Endothelial cell of umbilical vein (primary cell): ENCODE results near the gene RAB3IP. TPM values are rescaled to one million over a fixed set of nuclear protein-coding genes. Genes with fewer than 3 reads are reported as not detected.

Experiments
- BruUV-seq: library from RNA; stranded (reverse); fragments of 400-500 nt; replicated peaks from 2 replicates; lab custom pipeline; 2021; lab: Mats Ljungman, UMichigan
- CTCF ChIA-PET: fragments of 300-600, 350-600 bp; sonication (Branson Sonifier 250); formaldehyde crosslinking; loops from one replicate; lab custom pipeline; 2021; ENCODE audit warnings: antibody characterized with exemption, inconsistent platforms; lab: Charles Lee
- POLR2A ChIA-PET: fragments of 300-600, 350-600 bp; sonication (Branson Sonifier 250); formaldehyde crosslinking; loops from one replicate; lab custom pipeline; 2021; ENCODE audit warnings: antibody characterized with exemption, inconsistent platforms; lab: Charles Lee
- DNase-seq: peaks from one replicate; pipeline ENCODE4 v3.0.0-alpha.2; 2011; ENCODE audit warnings: low read depth, low spot score
- FAIRE-seq: peaks from 2 replicates; lab custom pipeline; 2011; peaks lifted over from hg19 to GRCh38; lab: Jason Lieb, UNC
- H2AFZ ChIP-seq: 2 replicates; pipeline ENCODE4 v1.6.0; 2012; ENCODE audit warnings: low read depth, low read length, control low read depth, inconsistent platforms
- H3K27ac ChIP-seq: 2 replicates; pipeline ENCODE4 v1.5.1; 2011; ENCODE audit warnings: low read depth, mild to moderate bottlenecking, control low read depth, low read length, moderate library complexity; ENCODE audit not compliant: insufficient read depth
- H3K27me3 ChIP-seq, 2 experiments: 2 replicates each; pipeline versions ENCODE4 v1.6.0 to v1.6.1; 2011; ENCODE audit warnings: low read length in 2 of 2, mixed read lengths in 1 of 2; ENCODE audit not compliant: control insufficient read depth in 2 of 2, insufficient read depth in 2 of 2
- H3K36me3 ChIP-seq, 2 experiments: 2 replicates in 1 of 2; 3 replicates in 1 of 2; pipeline ENCODE4 v1.5.1; 2011; ENCODE audit warnings: low read length in 2 of 2, mild to moderate bottlenecking in 1 of 2, moderate library complexity in 1 of 2; ENCODE audit not compliant: control insufficient read depth in 2 of 2, insufficient read depth in 2 of 2; ENCODE audit errors: extremely low read depth in 1 of 2
- H3K4me1 ChIP-seq: 3 replicates; pipeline ENCODE4 v1.5.1; 2011; ENCODE audit warnings: mild to moderate bottlenecking, low read length; ENCODE audit not compliant: control insufficient read depth, insufficient read depth; ENCODE audit errors: extremely low read depth
- H3K4me2 ChIP-seq: 2 replicates; pipeline ENCODE4 v1.6.1; 2011; ENCODE audit warnings: low read length, control low read depth, mixed read lengths; ENCODE audit not compliant: insufficient read depth
- H3K4me3 ChIP-seq, 3 experiments: fragments of 200-600 bp in 1 of 3; sonication (generic), shearing (Covaris generic) in 1 of 3; replicated peaks in 1 of 3; 2 replicates each; pipeline ENCODE4 v1.5.1; 2011 to 2016; ENCODE audit warnings: control low read depth in 3 of 3, low read length in 3 of 3, mild to moderate bottlenecking in 2 of 3, inconsistent platforms in 1 of 3, low read depth in 1 of 3, moderate library complexity in 1 of 3; ENCODE audit not compliant: insufficient read depth in 1 of 3
- H3K79me2 ChIP-seq: 2 replicates; pipeline ENCODE4 v1.6.0; 2012; ENCODE audit warnings: low read length, inconsistent platforms; ENCODE audit not compliant: control insufficient read depth, insufficient read depth
- H3K9ac ChIP-seq: replicated peaks from 2 replicates; pipeline ENCODE3; 2011; ENCODE audit warnings: low read length, control low read depth; ENCODE audit not compliant: insufficient read depth; ENCODE audit errors: extremely low read depth
- H3K9me1 ChIP-seq: replicated peaks from 3 replicates; pipeline ENCODE4 v1.6.0; 2011; ENCODE audit warnings: mild to moderate bottlenecking, low read length; ENCODE audit not compliant: control insufficient read depth, insufficient read depth; ENCODE audit errors: extremely low read depth
- H3K9me3 ChIP-seq: replicated peaks from 2 replicates; pipeline ENCODE4 v1.5.1; 2012; ENCODE audit warnings: low read length, inconsistent platforms; ENCODE audit not compliant: control insufficient read depth, insufficient read depth
- H4K20me1 ChIP-seq: replicated peaks from 2 replicates; pipeline ENCODE3; 2011; ENCODE audit warnings: mild to moderate bottlenecking, low read length; ENCODE audit not compliant: control insufficient read depth, insufficient read depth; ENCODE audit errors: extremely low read depth
- EZH2 ChIP-seq: IDR thresholded peaks from 2 replicates; pipeline ENCODE4 v1.6.1; 2012; ENCODE audit warnings: borderline replicate concordance, low read depth, mild to moderate bottlenecking, moderate library complexity, low read length, inconsistent platforms; ENCODE audit not compliant: severe bottlenecking
- FOS ChIP-seq: IDR thresholded peaks from 2 replicates; pipeline ENCODE4 v1.6.1; 2011; ENCODE audit warnings: mild to moderate bottlenecking, low read length, moderate library complexity, borderline replicate concordance; ENCODE audit not compliant: insufficient read depth
- GATA2 ChIP-seq: IDR thresholded peaks from 2 replicates; pipeline ENCODE4 v1.7.0; 2011; ENCODE audit warnings: low read depth, mild to moderate bottlenecking, moderate library complexity, mixed read lengths, low read length; ENCODE audit not compliant: insufficient read length, insufficient read depth
- JUN ChIP-seq: IDR thresholded peaks from 2 replicates; pipeline ENCODE4 v1.6.1; 2011; ENCODE audit warnings: borderline replicate concordance, low read depth; ENCODE audit not compliant: insufficient read length, insufficient read depth
- MAX ChIP-seq: IDR thresholded peaks from 2 replicates; pipeline ENCODE4 v1.6.1; 2011; ENCODE audit not compliant: insufficient read depth, insufficient read length
- MYC ChIP-seq: IDR thresholded peaks from one replicate; pipeline ENCODE4 v1.6.1; 2011; ENCODE audit warnings: mild to moderate bottlenecking, low read depth, low read length
- POLR2A ChIP-seq: IDR thresholded peaks from 2 replicates; pipeline ENCODE4 v1.6.1; 2012; ENCODE audit warnings: low read depth, mild to moderate bottlenecking, control low read depth, low read length
- POLR2AphosphoS5 ChIP-seq: IDR thresholded peaks from 2 replicates; pipeline ENCODE4 v1.6.1; 2012; ENCODE audit warnings: low read depth, mild to moderate bottlenecking, control low read depth, low read length, moderate library complexity; ENCODE audit not compliant: insufficient read depth
- dilution Hi-C: fragments of 300-500 bp; cut with MboI; formaldehyde crosslinking; loops from one replicate; pipeline ENCODE4 v1.15.0; 2019; ENCODE audit warnings: low sequenced_read_pairs; ENCODE audit not compliant: extremely low pct_ligation_motif_present
- intact Hi-C: fragments of 100-400 bp; cut with micrococcal nuclease; formaldehyde crosslinking; loops from one replicate; pipeline ENCODE4 v1.10.0; 2022
- polyA plus RNA-seq, 4 experiments: library from polyadenylated mRNA; depleted of rRNA in 3 of 4; stranded (reverse) in 3 of 4; unstranded in 1 of 4; fragments of >200 nt; gene quantifications; 2 replicates each; pipeline versions ENCODE4 v1.2.1 to v1.2.3, GENCODE V29; 2011 to 2012; ENCODE audit warnings: missing spikeins in 1 of 4
- total RNA-seq: library from RNA; stranded (reverse); gene quantifications from 2 replicates; pipeline ENCODE4 v1.2.3, GENCODE V29; 2021
- TF ChIP-seq, protein P1 (sequence below), 2 donors: IDR thresholded peaks; 1 replicate in 1 of 2; 2 replicates in 1 of 2; pipeline ENCODE4 v1.5.1; 2011; ENCODE audit warnings: low read length in 2 of 2, mild to moderate bottlenecking in 2 of 2, moderate library complexity in 2 of 2, control low read depth in 1 of 2, inconsistent platforms in 1 of 2, low read depth in 1 of 2; ENCODE audit not compliant: insufficient read depth in 1 of 2; ENCODE audit errors: extremely low read depth in 1 of 2

The RAB3IP gene
- total and polyA plus RNA-seq, 2 donors (not counting 3 experiments of a cell fraction or from before 2014, with no cell fraction given), result 9.6 to 13.3 TPM

DNA sequence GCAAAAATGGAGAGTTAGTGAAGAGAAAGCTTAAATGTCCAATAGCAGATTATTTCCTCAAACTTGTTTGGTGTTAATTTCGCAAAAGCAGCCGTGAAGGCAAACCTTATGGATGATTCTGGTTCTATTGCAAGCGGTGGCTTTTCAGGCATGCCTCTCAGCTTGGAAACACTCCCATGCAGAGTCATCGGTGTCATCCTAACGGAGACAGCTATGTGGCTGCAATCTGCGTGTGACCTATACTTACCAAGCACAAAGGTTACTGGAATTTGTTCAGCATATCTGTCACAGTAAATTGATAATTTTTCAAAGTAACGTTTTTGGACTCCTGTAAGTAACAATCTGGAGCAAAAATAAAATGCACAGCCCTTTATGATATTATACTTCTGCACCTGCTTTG, 44.5 kb upstream of the RAB3IP start:
- H3K4me3 ChIP-seq, result no peak overlapping the region
- H3K9me3 ChIP-seq, result no peaks in the 10 kb centered on the region
- no TSS peak for BruUV-seq
- no peaks in the 10 kb centered on the region for H3K9me1 ChIP-seq
- H4K20me1 ChIP-seq, result no peaks in the 10 kb centered on the region
- no peak overlapping the region for H3K4me2 ChIP-seq
- ChIA-PET CTCF (interaction anchor here (0.8 kb wide), 1 partner anchor 89 kb away, joined by 3 read pairs; no protein-coding TSS in a partner anchor), POLR2A (no interaction called here)
- no peak overlapping the region for H3K9ac ChIP-seq
- H3K27me3 ChIP-seq, result no peaks in the 10 kb centered on the region
- intact Hi-C loops, result no loop called here
- H3K27ac ChIP-seq, result no peak overlapping the region
- peaks cover 12% of the 10 kb centered on the region for H3K4me1 ChIP-seq
- no peaks in the 10 kb centered on the region for H3K36me3 ChIP-seq
- H2AFZ ChIP-seq, result no peak overlapping the region
- TF ChIP-seq, protein P1, sequence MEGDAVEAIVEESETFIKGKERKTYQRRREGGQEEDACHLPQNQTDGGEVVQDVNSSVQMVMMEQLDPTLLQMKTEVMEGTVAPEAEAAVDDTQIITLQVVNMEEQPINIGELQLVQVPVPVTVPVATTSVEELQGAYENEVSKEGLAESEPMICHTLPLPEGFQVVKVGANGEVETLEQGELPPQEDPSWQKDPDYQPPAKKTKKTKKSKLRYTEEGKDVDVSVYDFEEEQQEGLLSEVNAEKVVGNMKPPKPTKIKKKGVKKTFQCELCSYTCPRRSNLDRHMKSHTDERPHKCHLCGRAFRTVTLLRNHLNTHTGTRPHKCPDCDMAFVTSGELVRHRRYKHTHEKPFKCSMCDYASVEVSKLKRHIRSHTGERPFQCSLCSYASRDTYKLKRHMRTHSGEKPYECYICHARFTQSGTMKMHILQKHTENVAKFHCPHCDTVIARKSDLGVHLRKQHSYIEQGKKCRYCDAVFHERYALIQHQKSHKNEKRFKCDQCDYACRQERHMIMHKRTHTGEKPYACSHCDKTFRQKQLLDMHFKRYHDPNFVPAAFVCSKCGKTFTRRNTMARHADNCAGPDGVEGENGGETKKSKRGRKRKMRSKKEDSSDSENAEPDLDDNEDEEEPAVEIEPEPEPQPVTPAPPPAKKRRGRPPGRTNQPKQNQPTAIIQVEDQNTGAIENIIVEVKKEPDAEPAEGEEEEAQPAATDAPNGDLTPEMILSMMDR (IDR thresholded peaks at IDR 0.05; ENCODE audit: extremely low read depth in 1 of 2, insufficient read depth in 1 of 2, low read depth in 1 of 2, low read length in 2 of 2), result no peak
- TF ChIP-seq POLR2AphosphoS5, result no peak
- no peak for TF ChIP-seq GATA2
- no peak for TF ChIP-seq JUN
- TF ChIP-seq FOS, result no peak
- no peak for TF ChIP-seq EZH2
- no peak for TF ChIP-seq MAX
- TF ChIP-seq POLR2A, result no peak
- TF ChIP-seq MYC, result no peak
- no peaks in the 10 kb centered on the region for H3K79me2 ChIP-seq
- dilution Hi-C loops, result no loop called here
- DNase-seq, result no peak
- no peak for FAIRE-seq
